Measurements from ENCODE around the gene PNMA6F. TPM values are rescaled to one million over a fixed set of nuclear protein-coding genes. Genes with fewer than 3 reads are reported as not detected.
"Not testable (repeated sequence)": the region's sequence is repeated elsewhere in the genome, so short reads cannot be mapped to it uniquely, and the experiment has no call there.

Gene PNMA6F
- total RNA-seq, 2 donors from 2014 or later, result not detected

- peaks cover 13% of the 10 kb centered on the region for H3K27me3 ChIP-seq (ENCODE audit: control insufficient read depth, insufficient read depth, low read length, poor library complexity, severe bottlenecking)
- Mint-ChIP-seq H3K9me3 (peaks cover 49% of the 10 kb centered on the region), H3K27me3 (ENCODE audit: insufficient read depth) (peaks cover 18% of the 10 kb centered on the region), H3K4me1 (no peaks in the 10 kb centered on the region), H3K36me3 (ENCODE audit: low read depth) (no peaks in the 10 kb centered on the region), H3K27ac (no peak overlapping the region), H3K4me3 (no peak overlapping the region)
- no peaks in the 10 kb centered on the region for H3K4me1 ChIP-seq (ENCODE audit: control insufficient read depth, insufficient read depth, low read length)
- TF ChIP-seq CTCF (conservative IDR thresholded peaks at IDR 0.05), result no peak
- 89 to 91% methylated on average over 4 of the region's 4 CpGs for WGBS, 2 experiments (ENCODE audit: insufficient coverage in 1 of 2, insufficient read length in 1 of 2)
- H3K9ac ChIP-seq (ENCODE audit: extremely low read depth, low read length, poor library complexity, severe bottlenecking), result no peak overlapping the region
- no peak overlapping the region for H3K4me3 ChIP-seq (ENCODE audit: low read length)
- no peaks in the 10 kb centered on the region for H3K9me3 ChIP-seq (ENCODE audit: control insufficient read depth, low read length)
- H3K27ac ChIP-seq (ENCODE audit: low read depth, low read length), result no peak overlapping the region
- no peaks in the 10 kb centered on the region for H3K36me3 ChIP-seq (ENCODE audit: control insufficient read depth, insufficient read depth, low read length)
- DNase-seq, result peak; percentile 8
Observed at GRCh38 chrX:153327561-153327960, 6.0 kb upstream of the PNMA6F start.

- Histone ChIP-seq H3K9me3 (ENCODE audit: control insufficient read depth, low read length) (no peaks in the 10 kb centered on the region), H3K27me3 (ENCODE audit: control insufficient read depth, insufficient read depth, low read length, poor library complexity, severe bottlenecking) (peaks cover 2% of the 10 kb centered on the region), H3K27ac (ENCODE audit: low read depth, low read length) (no peak overlapping the region), H3K4me1 (ENCODE audit: control insufficient read depth, insufficient read depth, low read length) (no peaks in the 10 kb centered on the region), H3K9ac (ENCODE audit: extremely low read depth, low read length, poor library complexity, severe bottlenecking) (no peak overlapping the region), H3K36me3 (ENCODE audit: control insufficient read depth, insufficient read depth, low read length) (no peaks in the 10 kb centered on the region), H3K4me3 (ENCODE audit: low read length) (no peak overlapping the region)
- Mint-ChIP-seq H3K27me3 (ENCODE audit: insufficient read depth) (peaks cover 10% of the 10 kb centered on the region), H3K36me3 (ENCODE audit: low read depth) (no peaks in the 10 kb centered on the region), H3K27ac (no peak overlapping the region), H3K4me3 (no peak overlapping the region), H3K4me1 (no peaks in the 10 kb centered on the region), H3K9me3 (peaks cover 45% of the 10 kb centered on the region)
- no peak for TF ChIP-seq CTCF (conservative IDR thresholded peaks at IDR 0.05)
- no peak for DNase-seq
- 36% methylated on average over 1 of the region's 13 CpGs; no CpG with 5 or more reads in 1 of the 2 experiments for WGBS, 2 experiments (ENCODE audit: insufficient coverage in 1 of 2, insufficient read length in 1 of 2)
Observed at GRCh38 chrX:153320555-153321184, 897 bp downstream of the PNMA6F start.

GRCh38 chrX:153320047-153320443 is 1.5 kb downstream of the PNMA6F start:
- not testable (repeated sequence) for H3K4me3 ChIP-seq (ENCODE audit: low read length); DNase-seq; H3K27me3 ChIP-seq (ENCODE audit: control insufficient read depth, insufficient read depth, low read length, poor library complexity, severe bottlenecking); H3K36me3 ChIP-seq (ENCODE audit: control insufficient read depth, insufficient read depth, low read length); H3K27ac ChIP-seq (ENCODE audit: low read depth, low read length); H3K36me3 Mint-ChIP-seq (ENCODE audit: low read depth); H3K27ac Mint-ChIP-seq; H3K4me3 Mint-ChIP-seq; H3K27me3 Mint-ChIP-seq (ENCODE audit: insufficient read depth); H3K4me1 ChIP-seq (ENCODE audit: control insufficient read depth, insufficient read depth, low read length); H3K9me3 ChIP-seq (ENCODE audit: control insufficient read depth, low read length); H3K9ac ChIP-seq (ENCODE audit: extremely low read depth, low read length, poor library complexity, severe bottlenecking); H3K4me1 Mint-ChIP-seq
- 89% methylated on average over 1 of the region's 1 CpG; no CpG with 5 or more reads in 1 of the 2 experiments for WGBS, 2 experiments (ENCODE audit: insufficient coverage in 1 of 2, insufficient read length in 1 of 2)
- peaks cover 39% of the 10 kb centered on the region for H3K9me3 Mint-ChIP-seq
